Thyroid gland (tissue), 4 donors: ENCODE measurements around the gene VANGL1.

Experiments
- POLR2A ChIP-seq, 2 donors: fragments of 450-650 bp; IDR thresholded peaks; one replicate each; pipeline ENCODE4 v1.6.1; 2017; ENCODE audit warnings: antibody characterized with exemption in 2 of 2, mild to moderate bottlenecking in 2 of 2, moderate library complexity in 1 of 2
- TF ChIP-seq, protein P1 (sequence below), 6 experiments: fragments of 200-600 bp in 3 of 6; fragments of 450-650 bp in 3 of 6; sonication (generic) in 3 of 6; IDR thresholded peaks; one replicate each; pipeline ENCODE4 v1.5.1; 2016 to 2019; ENCODE audit warnings: antibody characterized with exemption in 6 of 6, mild to moderate bottlenecking in 2 of 6, inconsistent platforms in 1 of 6, moderate library complexity in 1 of 6

GRCh38 chr1:115710859-115711624 lies 69.3 kb downstream of the VANGL1 start:
- TF ChIP-seq, protein P1, sequence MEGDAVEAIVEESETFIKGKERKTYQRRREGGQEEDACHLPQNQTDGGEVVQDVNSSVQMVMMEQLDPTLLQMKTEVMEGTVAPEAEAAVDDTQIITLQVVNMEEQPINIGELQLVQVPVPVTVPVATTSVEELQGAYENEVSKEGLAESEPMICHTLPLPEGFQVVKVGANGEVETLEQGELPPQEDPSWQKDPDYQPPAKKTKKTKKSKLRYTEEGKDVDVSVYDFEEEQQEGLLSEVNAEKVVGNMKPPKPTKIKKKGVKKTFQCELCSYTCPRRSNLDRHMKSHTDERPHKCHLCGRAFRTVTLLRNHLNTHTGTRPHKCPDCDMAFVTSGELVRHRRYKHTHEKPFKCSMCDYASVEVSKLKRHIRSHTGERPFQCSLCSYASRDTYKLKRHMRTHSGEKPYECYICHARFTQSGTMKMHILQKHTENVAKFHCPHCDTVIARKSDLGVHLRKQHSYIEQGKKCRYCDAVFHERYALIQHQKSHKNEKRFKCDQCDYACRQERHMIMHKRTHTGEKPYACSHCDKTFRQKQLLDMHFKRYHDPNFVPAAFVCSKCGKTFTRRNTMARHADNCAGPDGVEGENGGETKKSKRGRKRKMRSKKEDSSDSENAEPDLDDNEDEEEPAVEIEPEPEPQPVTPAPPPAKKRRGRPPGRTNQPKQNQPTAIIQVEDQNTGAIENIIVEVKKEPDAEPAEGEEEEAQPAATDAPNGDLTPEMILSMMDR (IDR thresholded peaks at IDR 0.05): no peak
- TF ChIP-seq POLR2A (IDR thresholded peaks at IDR 0.05): no peak
